Measurements from ENCODE around the gene GATB.

GRCh38 chr4:151669990-151670389 is 90.8 kb downstream of the GATB start:
- TF ChIP-seq, protein P1, sequence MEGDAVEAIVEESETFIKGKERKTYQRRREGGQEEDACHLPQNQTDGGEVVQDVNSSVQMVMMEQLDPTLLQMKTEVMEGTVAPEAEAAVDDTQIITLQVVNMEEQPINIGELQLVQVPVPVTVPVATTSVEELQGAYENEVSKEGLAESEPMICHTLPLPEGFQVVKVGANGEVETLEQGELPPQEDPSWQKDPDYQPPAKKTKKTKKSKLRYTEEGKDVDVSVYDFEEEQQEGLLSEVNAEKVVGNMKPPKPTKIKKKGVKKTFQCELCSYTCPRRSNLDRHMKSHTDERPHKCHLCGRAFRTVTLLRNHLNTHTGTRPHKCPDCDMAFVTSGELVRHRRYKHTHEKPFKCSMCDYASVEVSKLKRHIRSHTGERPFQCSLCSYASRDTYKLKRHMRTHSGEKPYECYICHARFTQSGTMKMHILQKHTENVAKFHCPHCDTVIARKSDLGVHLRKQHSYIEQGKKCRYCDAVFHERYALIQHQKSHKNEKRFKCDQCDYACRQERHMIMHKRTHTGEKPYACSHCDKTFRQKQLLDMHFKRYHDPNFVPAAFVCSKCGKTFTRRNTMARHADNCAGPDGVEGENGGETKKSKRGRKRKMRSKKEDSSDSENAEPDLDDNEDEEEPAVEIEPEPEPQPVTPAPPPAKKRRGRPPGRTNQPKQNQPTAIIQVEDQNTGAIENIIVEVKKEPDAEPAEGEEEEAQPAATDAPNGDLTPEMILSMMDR (conservative IDR thresholded peaks at IDR 0.05 in 1 of 2, IDR thresholded peaks at IDR 0.05 in 1 of 2; ENCODE audit: low read depth in 1 of 2, low read length in 2 of 2), result no peak
- TF ChIP-seq EZH2 (IDR thresholded peaks at IDR 0.05; ENCODE audit: low read length, missing control alignments), result no peak

All from fibroblast of lung (primary cell).